H1 (cell line): ENCODE measurements around the gene CHRNA3. TPM values are rescaled to one million over a fixed set of nuclear protein-coding genes. Genes with fewer than 3 reads are reported as not detected.

Experiments
- ASH2L ChIP-seq: fragments of 200-600, 300-600 bp; sonication (generic); IDR thresholded peaks from one replicate; pipeline ENCODE4 v1.7.1; 2017; ENCODE audit warnings: low read length
- CEBPB ChIP-seq: IDR thresholded peaks from 2 replicates; pipeline ENCODE4 v1.6.1; 2012; ENCODE audit warnings: low read depth, low read length
- EP300 ChIP-seq, 2 experiments: IDR thresholded peaks; 1 replicate in 1 of 2; 2 replicates in 1 of 2; pipeline ENCODE4 v1.6.1; 2011 to 2012; ENCODE audit warnings: low read depth in 2 of 2, low read length in 2 of 2, mild to moderate bottlenecking in 2 of 2, borderline replicate concordance in 1 of 2, inconsistent platforms in 1 of 2, moderate library complexity in 1 of 2
- HDAC2 ChIP-seq, 2 experiments: fragments of 300-600 bp in 1 of 2; sonication (generic) in 1 of 2; IDR thresholded peaks; 2 replicates each; pipeline ENCODE4 v1.6.1; 2011 to 2012; ENCODE audit warnings: low read depth in 2 of 2, low read length in 2 of 2, mild to moderate bottlenecking in 2 of 2, moderate library complexity in 2 of 2, borderline replicate concordance in 1 of 2, inconsistent platforms in 1 of 2
- HDAC6 ChIP-seq: IDR thresholded peaks from one replicate; pipeline ENCODE4 v1.7.1; 2012; ENCODE audit warnings: low read depth, mild to moderate bottlenecking, inconsistent platforms, low read length, moderate library complexity
- JUND ChIP-seq: IDR thresholded peaks from 2 replicates; pipeline ENCODE4 v1.6.1; 2011; ENCODE audit warnings: mild to moderate bottlenecking, improper control_type of control experiment, low read length
- NANOG ChIP-seq: IDR thresholded peaks from 2 replicates; pipeline ENCODE4 v1.6.1; 2011; ENCODE audit warnings: low read length, low read depth, mild to moderate bottlenecking, inconsistent platforms; ENCODE audit not compliant: insufficient read depth, poor library complexity, severe bottlenecking
- POLR2AphosphoS5 ChIP-seq: IDR thresholded peaks from 2 replicates; pipeline ENCODE4 v1.6.1; 2011; ENCODE audit warnings: low read depth, low read length
- polyA plus RNA-seq, 7 experiments: library from polyadenylated mRNA; depleted of rRNA in 3 of 7; stranded (reverse) in 5 of 7; unstranded in 2 of 7; fragments of >200 nt in 5 of 7; fragments of 200-250 nt in 2 of 7; gene quantifications; 1 replicate in 5 of 7; 2 replicates in 1 of 7; 4 replicates in 1 of 7; pipeline versions ENCODE4 v1.2.1 to v1.2.3, GENCODE V29; 2011 to 2013; ENCODE audit warnings: missing spikeins in 2 of 7, mixed read lengths in 2 of 7
- total RNA-seq: library from RNA; stranded (reverse); fragmentation: NEBNext Ultra II Directional; extraction: Animal tissue kit (Norgen Biotek cat#: 25700); gene quantifications from 2 replicates; pipeline ENCODE4 v1.2.1, GENCODE V29; 2021

CHRNA3 gene
- total and polyA plus RNA-seq, 2 of the 8 experiments (the other 6 are each of a cell fraction or from before 2014, with no cell fraction given), result 2.1 to 4.7 TPM

GRCh38 chr15:78634210-78635145, 13.7 kb upstream of the CHRNA3 start (continued):
- TF ChIP-seq NANOG (no peak), ASH2L (no peak), HDAC6 (no peak), EP300 (IDR thresholded peaks at IDR 0.05; ENCODE audit: borderline replicate concordance in 1 of 2, low read depth in 2 of 2, low read length in 2 of 2) (no peak), HDAC2 (IDR thresholded peaks at IDR 0.05; ENCODE audit: borderline replicate concordance in 1 of 2, low read depth in 2 of 2, low read length in 2 of 2) (no peak), POLR2AphosphoS5 (no peak), JUND (no peak), CEBPB (no peak)
- TF ChIP-seq, all 59 proteins: peak for 0
